Measurements from ENCODE around the gene TPCN1.

The TPCN1 gene

GRCh38 chr12:113214895-113215400 is 6.3 kb upstream of the TPCN1 start:
- H3K27me3 ChIP-seq (ENCODE audit: control insufficient read depth, insufficient read depth, low read length) = no peaks in the 10 kb centered on the region

GRCh38 chr12:113216027-113216426 is 5.2 kb upstream of the TPCN1 start:
- H3K9ac ChIP-seq (ENCODE audit: low read length) = no peak overlapping the region
- no peaks in the 10 kb centered on the region for H3K27me3 ChIP-seq (ENCODE audit: control insufficient read depth, insufficient read depth, low read length)
- H3K36me3 ChIP-seq (ENCODE audit: control insufficient read depth, low read depth, low read length) = no peaks in the 10 kb centered on the region
- no peak overlapping the region for H3K4me3 ChIP-seq (ENCODE audit: low read length)
- H3K4me1 ChIP-seq (ENCODE audit: control insufficient read depth, low read depth, low read length) = peaks cover 3% of the 10 kb centered on the region
- no peak overlapping the region for H3K27ac ChIP-seq (ENCODE audit: low read length)
- no peaks in the 10 kb centered on the region for H3K9me3 ChIP-seq (ENCODE audit: control insufficient read depth, low read depth, low read length)

More at GRCh38 chr12:113214895-113215400, 6.3 kb upstream of the TPCN1 start:
- Histone ChIP-seq H3K4me3 (ENCODE audit: low read length) (no peak overlapping the region), H3K4me1 (ENCODE audit: control insufficient read depth, low read depth, low read length) (no peaks in the 10 kb centered on the region), H3K36me3 (ENCODE audit: control insufficient read depth, low read depth, low read length) (no peaks in the 10 kb centered on the region), H3K9ac (ENCODE audit: low read length) (no peak overlapping the region), H3K9me3 (ENCODE audit: control insufficient read depth, low read depth, low read length) (no peaks in the 10 kb centered on the region), H3K27ac (ENCODE audit: low read length) (no peak overlapping the region)

GRCh38 chr12:113220593-113221180 is 577 bp upstream of the TPCN1 start:
- H3K4me1 ChIP-seq (ENCODE audit: control insufficient read depth, low read depth, low read length) = peaks cover 18% of the 10 kb centered on the region
- no peaks in the 10 kb centered on the region for H3K27me3 ChIP-seq (ENCODE audit: control insufficient read depth, insufficient read depth, low read length)
- H3K9me3 ChIP-seq (ENCODE audit: control insufficient read depth, low read depth, low read length) = no peaks in the 10 kb centered on the region
- peak overlapping the region; percentile 76 for H3K9ac ChIP-seq (ENCODE audit: low read length)
- H3K4me3 ChIP-seq (ENCODE audit: low read length) = peak overlapping the region; percentile 79
- H3K36me3 ChIP-seq (ENCODE audit: control insufficient read depth, low read depth, low read length) = no peaks in the 10 kb centered on the region
- H3K27ac ChIP-seq (ENCODE audit: low read length) = peak overlapping the region; percentile 76

GRCh38 chr12:113221997-113222729 is 899 bp downstream of the TPCN1 start:
- no peaks in the 10 kb centered on the region for H3K27me3 ChIP-seq (ENCODE audit: control insufficient read depth, insufficient read depth, low read length)
- peak overlapping the region; percentile 79 for H3K4me3 ChIP-seq (ENCODE audit: low read length)
- peak overlapping the region; percentile 30 for H3K27ac ChIP-seq (ENCODE audit: low read length)
- H3K9me3 ChIP-seq (ENCODE audit: control insufficient read depth, low read depth, low read length) = no peaks in the 10 kb centered on the region
- H3K36me3 ChIP-seq (ENCODE audit: control insufficient read depth, low read depth, low read length) = no peaks in the 10 kb centered on the region
- peaks cover 18% of the 10 kb centered on the region for H3K4me1 ChIP-seq (ENCODE audit: control insufficient read depth, low read depth, low read length)
- H3K9ac ChIP-seq (ENCODE audit: low read length) = peak overlapping the region; percentile 82

- Histone ChIP-seq H3K36me3 (ENCODE audit: control insufficient read depth, low read depth, low read length) (no peaks in the 10 kb centered on the region), H3K9me3 (ENCODE audit: control insufficient read depth, low read depth, low read length) (no peaks in the 10 kb centered on the region), H3K27ac (ENCODE audit: low read length) (no peak overlapping the region), H3K4me3 (ENCODE audit: low read length) (no peak overlapping the region), H3K9ac (ENCODE audit: low read length) (no peak overlapping the region), H3K27me3 (ENCODE audit: control insufficient read depth, insufficient read depth, low read length) (no peaks in the 10 kb centered on the region), H3K4me1 (ENCODE audit: control insufficient read depth, low read depth, low read length) (peaks cover 18% of the 10 kb centered on the region)
These were observed 1.7 kb downstream of the TPCN1 start for GRCh38 chr12:113222730-113223531.

DNA sequence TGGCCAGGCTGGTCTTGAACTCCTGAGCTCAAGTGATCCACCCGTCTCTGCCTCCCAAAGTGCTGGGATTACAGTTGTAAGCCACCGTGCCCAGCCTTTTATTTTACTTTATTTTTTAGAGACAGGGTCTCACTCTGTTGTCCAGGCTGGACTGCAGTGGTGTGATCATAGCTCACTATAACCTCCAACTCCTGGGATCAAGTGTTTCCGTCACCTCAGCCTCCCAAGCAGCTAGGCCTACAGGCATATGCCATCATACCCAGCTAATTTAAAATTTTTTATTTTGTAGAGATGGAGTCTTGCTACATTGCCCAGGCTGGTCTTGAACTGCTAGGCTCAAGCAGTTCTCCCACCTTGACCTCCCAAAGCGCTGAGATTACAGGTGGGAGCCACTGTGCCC is 3.7 kb downstream of the TPCN1 start:
- no peaks in the 10 kb centered on the region for H3K27me3 ChIP-seq (ENCODE audit: control insufficient read depth, insufficient read depth, low read length)
- no peak overlapping the region for H3K4me3 ChIP-seq (ENCODE audit: low read length)
- peaks cover 18% of the 10 kb centered on the region for H3K4me1 ChIP-seq (ENCODE audit: control insufficient read depth, low read depth, low read length)
- H3K9me3 ChIP-seq (ENCODE audit: control insufficient read depth, low read depth, low read length) = no peaks in the 10 kb centered on the region
- no peak overlapping the region for H3K9ac ChIP-seq (ENCODE audit: low read length)
- H3K36me3 ChIP-seq (ENCODE audit: control insufficient read depth, low read depth, low read length) = no peaks in the 10 kb centered on the region
- H3K27ac ChIP-seq (ENCODE audit: low read length) = no peak overlapping the region

DNA sequence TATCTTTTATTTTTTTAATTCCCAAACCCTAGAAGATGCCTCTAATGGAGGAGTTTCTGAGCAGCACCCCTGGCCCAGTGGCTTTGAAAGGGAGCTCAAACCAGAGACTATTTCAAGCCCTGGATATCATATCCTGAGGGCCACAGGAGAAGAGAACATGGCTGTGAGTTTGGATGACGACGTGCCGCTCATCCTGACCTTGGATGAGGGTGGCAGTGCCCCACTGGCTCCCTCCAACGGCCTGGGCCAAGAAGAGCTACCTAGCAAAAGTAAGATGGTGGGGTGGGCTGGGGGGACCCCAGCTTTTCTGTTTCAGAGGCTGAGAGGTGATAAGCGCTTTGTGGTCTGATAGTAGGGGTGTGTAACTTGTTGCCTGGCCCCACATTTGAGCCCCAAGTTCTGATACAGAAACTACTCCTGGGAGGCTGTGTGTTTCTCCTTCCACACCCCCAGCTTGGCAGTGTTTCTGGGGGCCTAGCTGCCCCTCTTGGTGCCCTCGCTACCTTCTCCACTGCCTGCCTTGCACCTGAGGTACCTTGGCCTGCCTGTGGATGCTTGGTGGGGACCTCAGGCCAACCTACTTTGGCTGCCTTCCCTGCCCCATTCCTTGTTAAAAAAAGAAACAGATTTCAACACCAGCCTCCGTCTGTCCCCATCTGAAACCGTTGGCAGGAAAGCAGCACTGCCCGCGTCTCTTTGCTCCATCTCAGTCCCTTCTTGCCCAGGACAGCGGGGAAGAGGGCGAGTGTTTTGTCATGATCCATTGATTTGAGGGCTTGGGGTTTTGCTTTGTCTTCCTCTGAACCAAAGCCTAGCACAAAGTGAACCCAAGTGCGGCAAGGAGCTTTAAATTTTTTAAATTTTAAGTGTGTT is 5.7 kb downstream of the TPCN1 start:
- Histone ChIP-seq H3K9ac (ENCODE audit: low read length) (no peak overlapping the region), H3K36me3 (ENCODE audit: control insufficient read depth, low read depth, low read length) (no peaks in the 10 kb centered on the region), H3K4me3 (ENCODE audit: low read length) (no peak overlapping the region), H3K9me3 (ENCODE audit: control insufficient read depth, low read depth, low read length) (no peaks in the 10 kb centered on the region), H3K4me1 (ENCODE audit: control insufficient read depth, low read depth, low read length) (peaks cover 17% of the 10 kb centered on the region), H3K27me3 (ENCODE audit: control insufficient read depth, insufficient read depth, low read length) (no peaks in the 10 kb centered on the region), H3K27ac (ENCODE audit: low read length) (no peak overlapping the region)

GRCh38 chr12:113227686-113228391 is 6.6 kb downstream of the TPCN1 start:
- Histone ChIP-seq H3K9me3 (ENCODE audit: control insufficient read depth, low read depth, low read length) (no peaks in the 10 kb centered on the region), H3K9ac (ENCODE audit: low read length) (no peak overlapping the region), H3K4me1 (ENCODE audit: control insufficient read depth, low read depth, low read length) (peaks cover 17% of the 10 kb centered on the region), H3K27me3 (ENCODE audit: control insufficient read depth, insufficient read depth, low read length) (no peaks in the 10 kb centered on the region), H3K36me3 (ENCODE audit: control insufficient read depth, low read depth, low read length) (no peaks in the 10 kb centered on the region), H3K27ac (ENCODE audit: low read length) (no peak overlapping the region), H3K4me3 (ENCODE audit: low read length) (no peak overlapping the region)

- Histone ChIP-seq H3K4me1 (ENCODE audit: control insufficient read depth, low read depth, low read length) (peaks cover 16% of the 10 kb centered on the region), H3K27me3 (ENCODE audit: control insufficient read depth, insufficient read depth, low read length) (no peaks in the 10 kb centered on the region), H3K27ac (ENCODE audit: low read length) (no peak overlapping the region), H3K9me3 (ENCODE audit: control insufficient read depth, low read depth, low read length) (no peaks in the 10 kb centered on the region), H3K9ac (ENCODE audit: low read length) (no peak overlapping the region), H3K36me3 (ENCODE audit: control insufficient read depth, low read depth, low read length) (no peaks in the 10 kb centered on the region), H3K4me3 (ENCODE audit: low read length) (no peak overlapping the region)
These were observed 7.2 kb downstream of the TPCN1 start for GRCh38 chr12:113228394-113229028.

Data from iPS-18a (cell line).